Hematopoietic multipotent progenitor cell (in vitro differentiated cells): Measurements from ENCODE around the gene TBC1D1. TPM values are rescaled to one million over a fixed set of nuclear protein-coding genes. Genes with fewer than 3 reads are reported as not detected.

Experiments used
- DNase-seq, 3 donors: peaks; one replicate each; pipeline ENCODE4 v3.0.0-alpha.2; 2011 to 2015; ENCODE audit warnings: low read depth in 2 of 3, low spot score in 2 of 3
- total RNA-seq: library from RNA; depleted of rRNA; stranded (reverse); fragments of >200 nt; gene quantifications from one replicate; pipeline ENCODE4 v1.2.3, GENCODE V29; 2012

Gene TBC1D1
- total RNA-seq, 1 donor = 75.4 TPM

DNA sequence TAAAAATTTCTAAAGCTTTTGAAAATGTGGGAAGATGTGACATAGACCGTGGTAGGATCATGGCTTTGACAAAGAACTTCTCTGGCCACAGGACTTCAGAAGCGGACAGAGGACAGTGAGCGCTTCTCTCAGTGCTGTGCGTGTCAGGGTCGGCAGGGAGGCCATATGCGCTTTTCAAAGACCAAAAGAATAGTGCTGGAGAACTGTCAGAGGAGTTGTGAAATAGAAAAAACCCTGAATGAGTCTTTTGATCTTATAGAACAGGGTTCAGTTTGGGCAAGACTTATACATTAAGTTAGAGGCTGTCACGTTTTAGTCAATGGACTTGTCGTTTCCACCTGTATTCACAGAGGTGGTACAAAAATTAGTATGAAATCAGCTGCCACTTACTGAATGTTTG is 146.7 kb downstream of the TBC1D1 start:
- DNase-seq = no peak

- DNase-seq = no peak
Measured at GRCh38 chr4:38040619-38041018, 149.7 kb downstream of the TBC1D1 start.

GRCh38 chr4:38044060-38044459 is 153.2 kb downstream of the TBC1D1 start:
- DNase-seq = no peak

GRCh38 chr4:38045289-38045988 is 154.6 kb downstream of the TBC1D1 start:
- no peak for DNase-seq

DNA sequence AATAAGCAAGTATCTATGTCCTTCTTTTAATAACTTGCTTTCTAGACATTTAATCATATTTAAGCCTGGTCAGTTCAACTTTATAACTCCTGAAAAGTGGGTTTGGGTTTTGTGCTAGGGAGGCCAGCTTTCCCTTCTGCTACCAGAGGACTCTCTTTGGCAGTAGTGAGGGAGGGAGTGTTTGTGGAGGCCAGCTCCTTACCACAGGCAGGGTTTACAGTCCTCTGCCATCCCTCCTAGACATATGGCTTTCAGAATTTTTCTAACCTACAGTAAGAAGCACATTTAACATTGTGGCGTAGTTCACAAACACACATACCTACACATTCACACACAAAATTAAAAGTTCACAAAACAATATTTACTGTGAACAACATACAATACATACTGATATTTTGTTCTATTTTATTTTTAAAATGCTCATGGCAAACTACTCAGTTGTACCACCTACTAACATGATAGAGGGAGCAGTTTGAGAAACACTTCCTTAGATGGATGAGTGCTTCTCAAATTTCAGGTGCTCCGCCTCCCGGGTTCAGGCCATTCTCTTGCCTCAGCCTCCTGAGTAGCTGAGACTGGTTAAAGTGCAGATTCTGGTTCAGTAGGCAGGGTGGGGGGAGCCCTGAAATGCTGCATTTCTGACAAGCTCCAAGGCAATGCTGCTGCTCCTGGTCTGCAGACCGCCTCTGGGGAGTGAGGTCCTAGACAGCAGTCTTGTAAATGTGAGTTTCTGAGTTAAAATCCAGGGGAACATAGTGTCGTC is 156.0 kb downstream of the TBC1D1 start:
- no peak for DNase-seq

- no peak for DNase-seq
Measured at GRCh38 chr4:38049545-38050170, 158.8 kb downstream of the TBC1D1 start.

DNA sequence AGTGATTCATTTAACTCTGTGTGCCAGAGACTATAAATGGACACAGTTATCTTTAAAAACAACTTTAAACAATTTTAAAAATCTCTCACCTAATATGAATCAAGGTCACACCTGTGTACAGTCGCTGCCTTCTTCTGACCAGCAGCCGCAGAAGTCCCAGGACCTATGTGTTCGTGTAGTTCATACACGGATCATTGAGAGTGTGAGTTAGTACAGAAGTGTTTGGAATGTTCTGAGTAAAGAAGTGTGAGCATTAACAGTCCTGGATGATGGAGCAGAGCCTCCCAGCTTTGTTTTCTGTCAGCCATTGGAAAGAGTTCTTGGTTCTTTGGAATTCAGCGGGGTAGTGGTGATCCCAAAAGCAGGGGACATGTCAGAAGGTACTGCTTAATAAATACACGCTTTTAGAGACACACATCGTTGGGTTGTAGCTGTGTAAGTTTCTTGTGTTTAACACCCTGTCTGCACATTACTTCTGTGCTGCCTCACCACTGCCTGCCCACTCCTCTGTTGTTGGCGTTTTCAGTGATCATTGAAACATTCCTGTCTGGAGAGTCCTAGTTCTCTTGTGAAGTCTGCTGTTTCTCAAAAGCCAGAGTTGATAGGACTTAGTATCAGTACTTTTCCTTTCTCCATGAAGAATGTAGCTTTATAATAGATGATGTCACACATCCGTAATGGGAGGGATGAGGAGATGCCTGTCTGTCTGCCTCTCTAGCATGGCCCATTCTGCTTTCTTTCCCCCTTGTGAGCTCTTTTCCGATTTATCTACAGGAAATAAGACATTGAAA is 159.9 kb downstream of the TBC1D1 start:
- DNase-seq = no peak

DNA sequence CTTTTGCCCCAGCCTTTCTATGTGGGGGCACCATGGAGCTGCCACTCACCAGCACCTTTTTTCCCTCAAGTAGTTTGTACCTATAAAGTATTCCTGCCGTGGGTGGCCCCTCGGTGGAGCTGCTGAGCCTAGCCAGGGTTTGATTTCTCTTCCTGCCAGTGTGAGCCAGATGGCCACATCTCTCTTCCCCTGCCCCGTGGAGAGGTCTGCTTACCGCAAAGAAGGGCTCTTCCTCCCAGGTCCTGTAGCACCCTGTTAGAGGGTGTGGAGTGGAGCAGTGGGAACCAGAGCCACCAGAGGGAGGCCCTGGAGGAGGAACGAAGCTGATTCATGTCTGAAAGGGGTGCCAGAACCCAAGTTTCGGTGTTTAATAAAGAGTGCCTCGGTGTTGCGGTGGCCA is 164.7 kb downstream of the TBC1D1 start:
- DNase-seq = peak in 2 of 3 donors; percentile 29 to 52

DNA sequence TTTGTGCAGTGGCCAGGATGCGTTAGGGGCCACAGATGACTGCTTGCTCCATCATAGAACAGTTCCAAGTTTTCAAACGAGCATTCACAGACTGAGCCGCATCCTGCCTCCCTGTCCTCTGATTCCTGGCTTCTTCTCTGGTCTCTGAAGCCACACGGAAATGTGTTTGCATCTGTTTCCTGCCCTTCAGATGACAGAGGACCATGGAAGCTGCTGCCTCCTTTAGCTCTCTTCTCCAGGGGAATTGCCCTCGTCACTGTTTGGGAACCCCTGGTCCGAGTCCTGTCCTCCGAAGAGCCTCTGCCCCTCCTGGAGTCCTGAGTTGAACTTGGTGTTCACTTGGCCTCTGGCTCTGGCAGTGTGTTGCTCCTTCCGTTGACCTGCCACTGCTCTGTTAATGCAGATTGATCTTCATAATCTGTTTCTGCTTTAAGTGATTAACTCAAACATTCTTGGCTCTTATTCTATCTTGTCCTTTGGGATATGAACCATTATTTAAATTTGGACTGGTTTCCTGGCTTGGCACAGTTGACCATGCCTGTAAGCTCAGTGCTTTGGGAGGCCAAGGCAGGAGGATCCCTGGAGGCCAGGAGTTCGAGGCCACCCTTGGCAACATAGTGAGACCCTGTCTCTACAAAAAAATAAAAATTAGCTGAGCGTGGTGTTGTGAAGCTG is 165.3 kb downstream of the TBC1D1 start:
- no peak for DNase-seq

DNA sequence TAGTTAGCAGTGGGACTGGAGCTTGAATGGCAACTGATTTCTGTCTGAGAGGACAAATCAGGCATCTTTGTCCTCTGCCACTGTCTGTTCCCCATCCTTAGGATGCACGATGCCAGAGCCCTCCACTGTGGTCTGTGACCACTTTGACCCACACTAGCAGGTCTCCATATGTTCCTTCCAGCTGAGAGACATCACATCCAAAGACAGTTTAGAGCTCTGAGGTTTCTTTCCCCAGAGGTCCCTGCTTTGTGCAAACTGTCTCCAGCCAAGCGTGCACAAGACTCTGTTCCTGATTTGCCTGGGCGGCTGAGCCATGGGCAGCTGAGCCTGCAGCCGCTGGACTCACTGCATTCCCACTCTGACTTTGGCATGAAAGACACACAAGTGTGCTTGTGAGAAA is 167.3 kb downstream of the TBC1D1 start:
- DNase-seq = no peak

DNA sequence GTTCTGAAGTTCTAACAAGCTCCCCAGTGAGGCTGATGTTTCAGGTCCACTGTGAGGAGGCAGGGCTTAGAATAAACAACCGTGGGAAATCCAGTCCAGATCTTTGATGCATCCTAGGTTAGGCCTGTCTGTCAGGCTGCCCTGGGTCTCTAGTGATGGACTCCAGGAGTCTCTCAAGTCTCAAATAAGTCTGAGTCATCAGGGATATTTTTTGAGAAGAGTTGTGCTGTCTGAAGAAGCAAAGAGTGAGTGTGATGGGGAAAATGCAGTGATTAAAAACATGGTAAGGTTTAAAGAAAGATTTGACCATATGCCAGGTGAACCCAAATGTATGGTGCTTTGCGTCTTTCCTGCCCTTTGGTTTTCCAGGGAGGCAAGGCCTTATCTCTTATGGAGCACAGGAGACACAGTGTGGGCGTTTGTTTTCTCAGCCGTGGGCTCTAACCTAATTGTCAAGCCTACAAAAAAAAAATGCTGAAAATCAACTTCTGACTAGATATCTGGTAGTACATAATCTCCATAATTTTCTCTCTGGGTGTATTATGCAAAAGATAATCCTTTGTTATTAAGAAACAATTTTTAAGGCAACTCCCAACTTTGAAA is 170.0 kb downstream of the TBC1D1 start:
- DNase-seq = no peak

GRCh38 chr4:38062088-38062775 is 171.3 kb downstream of the TBC1D1 start:
- peak; percentile 30 to 78 (median 62) for DNase-seq

GRCh38 chr4:38062776-38063097 is 171.9 kb downstream of the TBC1D1 start:
- DNase-seq = no peak

GRCh38 chr4:38065176-38065575 is 174.3 kb downstream of the TBC1D1 start:
- no peak for DNase-seq

GRCh38 chr4:38065900-38066299 is 175.0 kb downstream of the TBC1D1 start:
- no peak for DNase-seq

DNA sequence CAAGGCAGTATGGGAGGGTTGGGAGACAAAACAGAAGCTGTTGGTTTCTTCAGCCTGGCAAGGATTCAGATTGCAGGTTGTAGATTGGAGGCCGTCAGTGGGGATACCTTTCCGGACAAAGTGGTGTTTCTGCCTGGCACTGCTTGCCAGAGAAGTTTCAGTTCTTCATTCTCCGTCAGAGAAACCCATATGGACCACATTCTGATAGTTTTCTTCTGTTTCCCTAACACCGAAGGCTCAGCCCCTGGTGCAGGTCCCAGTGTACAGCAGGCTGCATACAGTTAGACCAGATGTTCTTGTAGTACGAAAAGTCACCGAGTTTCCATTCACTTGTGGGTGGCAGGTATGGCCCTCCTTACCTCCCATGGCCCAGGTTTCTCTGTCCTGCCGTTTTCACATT is 176.6 kb downstream of the TBC1D1 start:
- DNase-seq = no peak

DNA sequence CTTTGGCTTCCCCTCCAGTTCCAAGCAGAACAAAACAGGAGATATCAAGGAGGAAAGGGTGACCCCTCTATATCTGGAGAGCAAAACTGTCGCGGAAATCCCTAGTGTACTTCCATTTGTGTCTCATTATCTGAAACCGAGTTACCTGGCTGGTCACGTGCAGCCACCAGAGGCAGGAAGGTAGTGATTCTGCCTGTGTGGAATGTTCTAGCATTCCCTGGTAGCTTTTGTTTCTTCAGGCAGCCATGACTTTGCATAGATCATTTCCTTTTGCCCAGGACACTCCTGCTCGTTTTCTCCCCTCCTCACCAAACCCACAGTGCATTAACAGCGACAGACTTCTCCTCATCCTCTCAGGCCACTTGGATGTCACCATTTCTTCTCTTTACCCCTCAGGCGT is 177.2 kb downstream of the TBC1D1 start:
- no peak for DNase-seq

DNA sequence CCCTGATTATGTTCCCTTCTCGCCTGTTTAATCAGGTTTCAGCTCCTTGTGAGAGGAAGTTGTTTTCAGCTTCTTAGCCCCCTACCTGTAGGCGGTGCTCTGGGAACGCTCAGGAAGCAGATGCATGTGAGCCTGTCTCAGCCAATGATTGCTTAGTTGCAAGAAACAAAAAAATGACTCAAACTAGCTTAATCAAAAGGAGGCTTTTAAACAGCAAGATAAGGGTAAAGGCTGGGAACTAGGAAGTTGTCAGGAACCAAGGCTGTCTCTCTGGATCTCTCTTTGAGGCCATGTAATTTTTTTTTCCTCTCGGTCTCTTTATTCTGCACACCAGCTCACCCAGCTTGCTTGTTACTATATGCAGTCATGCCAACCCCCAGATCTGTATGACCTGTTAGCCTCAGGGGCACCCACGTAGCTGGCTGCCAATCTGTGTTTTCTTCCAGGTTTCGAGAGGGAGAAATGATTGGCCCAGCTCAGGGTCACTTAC is 178.4 kb downstream of the TBC1D1 start:
- DNase-seq = peak in 2 of 3 donors; percentile 47 to 73

GRCh38 chr4:38071801-38072431 is 181.0 kb downstream of the TBC1D1 start:
- DNase-seq = peak in 1 of 3 donors; percentile 36
